GM19239 (cell line): ENCODE results near the gene DNTTIP2.
"Not testable (repeated sequence)": the region's sequence is repeated elsewhere in the genome, so short reads cannot be mapped to it uniquely, and the experiment has no call there.

Experiments used
- DNase-seq: peaks from one replicate; pipeline ENCODE4 v3.0.0; 2011; ENCODE audit warnings: low spot score; ENCODE audit not compliant: insufficient read length
- FAIRE-seq: peaks from 2 replicates; lab custom pipeline; 2011; peaks lifted over from hg19 to GRCh38; lab: Jason Lieb, UNC

DNTTIP2 gene

GRCh38 chr1:93878889-93879586 lies at the start of gene DNTTIP2:
Gene DNTTIP2, minus strand, starts transcription at chr1:93879206. Its CDS starts 58 bp downstream, at chr1:93879148.
- FAIRE-seq (peak; percentile 98), DNase-seq (peak; percentile 74)

DNA sequence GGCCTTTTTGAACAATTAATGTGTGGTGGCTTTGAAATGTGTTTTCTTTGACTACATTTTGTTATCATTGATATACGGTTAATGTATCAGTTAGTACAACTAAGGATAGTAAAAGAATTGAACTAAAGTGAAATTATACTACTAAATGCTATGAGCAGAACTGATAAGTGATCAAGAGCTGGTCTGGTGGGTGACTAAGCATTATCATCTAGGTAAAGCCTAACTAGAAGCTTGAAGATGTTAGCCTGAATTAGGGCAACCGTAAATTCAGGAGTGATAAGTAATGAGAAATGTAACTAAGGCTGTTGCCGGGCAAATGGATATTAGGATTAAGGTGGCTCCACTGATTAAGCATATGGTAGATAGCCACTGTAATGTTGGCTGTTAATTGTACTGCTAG lies 46.2 kb upstream of the DNTTIP2 start:
- DNase-seq, result no peak
- FAIRE-seq, result no peak

- FAIRE-seq, result no peak
Observed at GRCh38 chr1:93919780-93920179, 40.8 kb upstream of the DNTTIP2 start.

GRCh38 chr1:93917302-93917701 lies 38.3 kb upstream of the DNTTIP2 start:
- no peak for FAIRE-seq

More at GRCh38 chr1:93919780-93920179, 40.8 kb upstream of the DNTTIP2 start:
- DNase-seq, result no peak

GRCh38 chr1:93910880-93911279 lies 31.9 kb upstream of the DNTTIP2 start:
- DNase-seq, FAIRE-seq: not testable (repeated sequence)

More at GRCh38 chr1:93917302-93917701, 38.3 kb upstream of the DNTTIP2 start:
- DNase-seq, result no peak

DNA sequence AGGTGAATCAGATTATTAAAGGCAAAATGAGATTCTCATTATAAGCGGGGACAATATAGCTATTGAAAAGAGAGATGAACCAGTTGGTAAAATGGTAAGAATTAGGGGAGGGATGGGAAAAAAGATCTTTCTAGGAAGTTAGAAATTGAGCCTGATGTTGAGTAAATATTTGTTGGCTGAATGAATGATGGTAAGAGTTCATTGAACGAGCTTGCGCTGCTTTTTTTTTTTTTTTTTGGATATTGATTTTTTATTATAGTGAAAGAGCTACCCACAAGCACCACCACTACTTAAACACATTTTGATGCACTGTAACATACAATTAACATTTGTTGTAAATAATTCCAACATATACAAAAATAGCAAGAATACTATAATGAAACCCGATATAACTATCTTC lies 31.3 kb upstream of the DNTTIP2 start:
- FAIRE-seq, result no peak
- DNase-seq, result no peak

DNA sequence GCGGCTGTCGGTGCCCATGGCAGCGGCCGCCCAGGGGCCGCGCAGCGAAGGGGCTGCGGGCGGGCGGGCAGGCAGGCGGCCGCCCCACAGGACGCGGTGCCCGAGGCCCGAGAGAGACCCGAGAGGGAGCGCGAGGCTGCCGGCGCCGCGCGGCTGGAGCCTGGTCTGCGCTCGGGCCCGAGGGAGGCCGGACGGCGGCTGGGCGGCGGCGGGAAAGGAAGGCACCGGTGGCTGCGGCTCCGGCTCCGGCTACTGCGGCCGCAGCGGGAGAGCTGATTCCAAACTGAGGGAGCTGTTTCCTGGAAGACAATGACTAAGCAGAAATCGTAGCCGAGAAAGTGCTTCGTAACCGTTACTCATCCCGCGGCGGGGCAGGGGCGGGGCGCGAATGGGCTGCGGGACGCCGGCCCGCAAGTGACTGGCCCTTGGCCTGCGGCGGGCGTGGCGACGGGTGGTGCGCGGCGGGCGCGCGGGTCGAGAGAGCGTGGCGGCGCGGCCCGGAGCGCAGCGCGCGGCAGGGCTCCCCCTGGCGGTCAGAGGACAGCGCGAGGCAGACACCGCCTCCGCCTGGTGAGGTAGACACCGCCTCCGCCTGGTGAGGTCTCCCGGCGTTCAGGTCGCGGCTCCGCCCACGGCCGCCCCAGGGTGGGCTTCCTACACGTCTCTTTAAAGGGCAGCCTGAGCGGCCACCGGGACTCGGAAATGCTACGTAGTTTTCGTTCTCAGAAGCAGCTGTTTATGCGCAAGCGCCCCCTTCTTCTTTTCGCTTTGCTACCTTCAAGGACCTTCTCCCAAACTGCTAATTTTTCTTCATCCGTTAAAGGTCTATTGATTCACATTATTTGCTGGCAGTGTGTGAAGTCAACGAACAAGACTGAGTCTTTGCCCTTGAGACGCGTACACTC lies 30.4 kb upstream of the DNTTIP2 start, which contains the start of gene GCLM:
TSS of gene GCLM (minus strand) at position 285 of the 905 bp plus-strand sequence. CDS start at position 18, 267 bp downstream.
- FAIRE-seq (peak; percentile 76), DNase-seq (peak; percentile 85)

DNA sequence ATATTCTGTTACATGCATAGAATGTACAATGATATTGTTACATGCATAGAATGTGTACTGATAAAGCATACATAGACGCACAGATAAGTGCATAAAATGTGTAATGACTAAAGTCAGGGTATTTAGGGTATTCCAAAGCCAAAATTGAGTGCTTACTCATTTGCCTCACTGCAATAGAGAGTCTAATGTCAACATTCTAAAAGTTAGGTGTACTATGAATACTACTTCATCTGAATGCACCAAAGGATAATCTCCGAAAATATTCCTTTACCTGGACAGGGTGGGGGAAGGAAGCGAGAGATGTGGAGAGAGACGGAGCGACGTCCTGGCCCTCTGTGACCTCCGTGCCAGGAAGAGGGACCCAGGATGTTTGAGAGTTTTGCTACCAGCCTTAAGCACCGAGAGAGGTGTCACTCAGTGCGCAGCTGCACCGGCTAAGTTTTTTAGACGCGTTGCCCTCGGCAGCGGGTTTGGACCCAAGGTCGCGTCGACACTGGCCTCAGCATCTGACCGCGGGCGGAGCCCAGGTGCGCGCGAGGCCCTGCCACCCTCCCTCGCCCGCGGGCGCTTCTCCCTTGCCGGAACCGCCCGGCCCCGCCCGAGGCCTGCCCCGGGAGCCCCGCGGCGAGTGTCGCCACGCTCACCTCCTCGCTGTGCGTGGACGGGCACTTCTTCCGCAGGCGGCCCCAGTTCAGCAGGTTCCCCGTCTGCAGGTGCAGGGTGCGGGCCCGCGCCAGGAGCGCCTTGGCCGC lies 29.6 kb upstream of the DNTTIP2 start:
- DNase-seq, result peak; percentile 42
- FAIRE-seq, result no peak

DNA sequence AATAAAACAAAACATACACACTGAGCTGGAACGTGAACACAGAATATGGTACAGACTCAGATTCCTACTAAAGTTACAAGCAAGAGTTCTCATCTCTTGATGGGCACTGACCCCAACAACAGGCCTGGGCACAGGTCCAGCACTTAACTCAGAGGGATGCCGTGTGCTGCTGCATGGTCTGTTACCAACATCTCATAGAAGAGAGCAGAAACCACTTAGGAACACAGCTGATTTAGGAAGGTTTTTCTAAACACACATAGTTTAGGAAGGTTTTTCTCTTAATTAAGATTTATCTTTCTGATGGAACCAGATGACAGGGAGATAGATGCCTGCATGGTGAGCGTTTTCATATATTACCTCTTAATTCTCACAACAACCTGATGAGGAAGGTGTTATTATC lies 28.7 kb upstream of the DNTTIP2 start:
- FAIRE-seq (no peak), DNase-seq (no peak)

DNA sequence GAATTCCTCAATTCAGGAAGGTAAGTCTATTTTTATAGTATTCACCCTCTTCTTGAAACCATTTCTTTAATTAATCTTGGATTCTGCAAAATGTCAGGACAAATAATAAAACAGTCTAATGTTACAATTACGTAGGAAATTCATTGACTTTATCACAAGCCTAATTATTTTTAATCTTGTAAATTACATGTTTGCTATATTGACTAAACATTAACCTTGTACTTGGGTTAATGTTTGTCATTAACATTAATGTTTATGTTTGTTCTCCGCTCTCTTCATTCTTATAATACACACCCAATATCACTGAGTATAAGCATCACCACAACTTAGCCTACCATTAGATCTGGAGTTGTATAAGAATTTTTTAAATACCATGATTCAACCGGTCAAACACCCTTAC lies 27.5 kb upstream of the DNTTIP2 start:
- DNase-seq (no peak), FAIRE-seq (no peak)

GRCh38 chr1:93905734-93906133 lies 26.7 kb upstream of the DNTTIP2 start:
- no peak for FAIRE-seq
- no peak for DNase-seq

DNA sequence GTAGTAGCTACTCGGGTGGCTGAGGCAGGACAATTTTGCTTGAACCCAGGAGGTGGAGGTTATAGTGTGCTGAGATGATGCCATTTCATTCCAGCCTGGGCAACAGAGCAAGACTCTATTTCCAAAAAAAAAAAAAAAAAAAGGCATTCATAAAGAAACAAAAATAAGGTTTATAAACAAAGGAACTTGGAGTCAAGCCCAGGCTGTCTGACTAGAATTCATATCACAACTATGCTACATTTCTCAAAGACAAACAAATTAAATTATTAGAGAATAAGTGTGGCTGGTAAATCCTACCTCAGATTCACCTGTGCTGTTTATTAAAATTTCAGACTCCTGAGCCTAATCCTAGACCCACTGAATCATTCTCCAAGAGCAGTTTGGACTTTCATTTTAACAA lies 26.0 kb upstream of the DNTTIP2 start:
- DNase-seq (no peak), FAIRE-seq (no peak)

GRCh38 chr1:93904228-93904627 lies 25.2 kb upstream of the DNTTIP2 start:
- FAIRE-seq (peak; percentile 83), DNase-seq (no peak)

GRCh38 chr1:93900723-93901504 lies 21.9 kb upstream of the DNTTIP2 start:
- no peak for FAIRE-seq
- no peak for DNase-seq

GRCh38 chr1:93899543-93900207 lies 20.7 kb upstream of the DNTTIP2 start:
- no peak for FAIRE-seq
- no peak for DNase-seq

DNA sequence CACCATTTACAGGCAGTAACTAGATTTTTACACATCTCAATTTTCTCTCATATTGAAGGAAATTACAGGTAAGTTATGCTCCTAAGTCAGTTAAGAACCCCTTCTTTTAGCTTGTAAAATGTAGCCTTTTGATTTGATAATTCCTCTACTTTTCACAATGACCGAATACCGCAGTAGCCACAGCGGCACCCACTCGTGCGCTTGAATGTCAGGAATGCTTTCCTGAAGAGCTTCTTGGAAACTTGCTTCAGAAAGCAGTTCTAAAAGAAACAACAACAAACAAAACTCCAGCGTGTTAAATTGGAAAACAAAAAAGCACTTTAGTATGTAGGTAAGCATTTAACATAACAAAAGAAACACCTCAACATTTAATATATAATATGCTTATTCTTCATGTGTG lies 9.9 kb upstream of the DNTTIP2 start:
- no peak for FAIRE-seq
- no peak for DNase-seq

DNA sequence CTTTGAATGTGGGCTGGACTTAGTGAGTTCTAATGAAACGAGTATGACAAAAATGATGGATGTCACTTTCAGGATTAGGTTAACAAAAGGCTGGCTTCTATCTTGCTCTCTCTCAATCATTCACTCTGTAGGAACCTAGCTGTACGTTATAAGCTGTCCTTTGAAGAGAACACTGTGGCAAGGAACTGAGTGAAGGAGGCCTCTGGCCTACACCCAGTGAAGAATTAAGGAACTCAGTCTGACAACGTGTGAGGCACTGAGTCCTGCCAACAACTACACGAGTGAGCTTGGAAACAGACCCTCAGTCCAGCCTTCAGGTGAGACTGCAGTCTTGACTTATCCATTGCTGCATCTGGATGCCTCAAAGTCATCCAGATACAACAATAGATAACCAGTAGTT lies 3.3 kb upstream of the DNTTIP2 start:
- no peak for DNase-seq
- no peak for FAIRE-seq

DNA sequence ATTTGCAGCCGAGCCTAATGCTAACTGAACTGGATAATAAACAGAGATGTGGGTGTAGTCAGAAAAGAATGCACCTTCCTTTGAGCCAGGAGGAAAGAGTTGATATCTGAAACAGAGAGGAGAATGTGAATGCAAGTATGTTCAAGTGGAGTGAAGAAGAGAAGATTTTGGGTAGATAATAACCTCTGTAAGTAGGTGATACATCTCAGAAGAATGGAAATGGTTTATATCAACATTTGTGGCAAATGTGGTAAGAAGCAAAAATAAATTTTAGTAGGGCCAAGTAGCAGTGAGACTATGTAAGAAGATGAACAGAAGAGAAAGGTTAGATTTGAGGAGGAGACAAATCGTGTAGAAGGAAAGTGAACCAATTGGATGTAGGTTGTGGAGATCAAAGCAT lies 1.7 kb upstream of the DNTTIP2 start:
- DNase-seq, result no peak
- FAIRE-seq, result no peak

- DNase-seq (peak; percentile 30), FAIRE-seq (no peak)
Observed at GRCh38 chr1:93878501-93878888, 511 bp downstream of the DNTTIP2 start.
